D721Med (cell line): Measurements from ENCODE around the gene C6orf89.
"Not testable (repeated sequence)": the region's sequence is repeated elsewhere in the genome, so short reads cannot be mapped to it uniquely, and the experiment has no call there.

Source experiments
- DNase-seq: peaks from one replicate; pipeline ENCODE4 v3.0.0; 2011; ENCODE audit warnings: low spot score; ENCODE audit not compliant: insufficient read length
- FAIRE-seq: peaks from 2 replicates; lab custom pipeline; 2011; peaks lifted over from hg19 to GRCh38; lab: Jason Lieb, UNC
- CTCF ChIP-seq: IDR thresholded peaks from 2 replicates; pipeline ENCODE4 v1.5.1; 2012; ENCODE audit warnings: mild to moderate bottlenecking, control low read depth; ENCODE audit not compliant: insufficient read depth; ENCODE audit errors: missing control alignments

Gene C6orf89

GRCh38 chr6:36940027-36940426 lies 54.3 kb downstream of the C6orf89 start:
- TF ChIP-seq CTCF: no peak
- DNase-seq (no peak), FAIRE-seq (no peak)

- DNase-seq, FAIRE-seq: not testable (repeated sequence)
These were observed 55.8 kb downstream of the C6orf89 start for GRCh38 chr6:36941561-36941960.

- DNase-seq, FAIRE-seq: not testable (repeated sequence)
These were observed 56.6 kb downstream of the C6orf89 start for GRCh38 chr6:36942329-36942728.

- DNase-seq (no peak), FAIRE-seq (no peak)
- no peak for TF ChIP-seq CTCF
These were observed 58.9 kb downstream of the C6orf89 start for GRCh38 chr6:36944650-36945049.

- DNase-seq (no peak), FAIRE-seq (no peak)
- no peak for TF ChIP-seq CTCF
These were observed 59.5 kb downstream of the C6orf89 start for GRCh38 chr6:36945301-36945700.

GRCh38 chr6:36946526-36946925 lies 60.8 kb downstream of the C6orf89 start:
- TF ChIP-seq CTCF: no peak
- DNase-seq (no peak), FAIRE-seq (no peak)

GRCh38 chr6:36947570-36948351 lies 62.0 kb downstream of the C6orf89 start:
- FAIRE-seq (no peak), DNase-seq (no peak)
- TF ChIP-seq CTCF: no peak

- FAIRE-seq, DNase-seq: not testable (repeated sequence)
These were observed 63.3 kb downstream of the C6orf89 start for GRCh38 chr6:36949076-36949475.

GRCh38 chr6:36949636-36950035 lies 63.9 kb downstream of the C6orf89 start:
- no peak for DNase-seq
- FAIRE-seq: no peak
- no peak for TF ChIP-seq CTCF
